GM19099 (cell line): ENCODE measurements around the gene COPG2.

Source experiments
- POLR2A ChIP-seq: IDR thresholded peaks from 3 replicates; pipeline ENCODE4 v1.6.1; 2011; ENCODE audit warnings: low read depth; ENCODE audit not compliant: insufficient read length; ENCODE audit errors: extremely low read depth

Gene COPG2

DNA sequence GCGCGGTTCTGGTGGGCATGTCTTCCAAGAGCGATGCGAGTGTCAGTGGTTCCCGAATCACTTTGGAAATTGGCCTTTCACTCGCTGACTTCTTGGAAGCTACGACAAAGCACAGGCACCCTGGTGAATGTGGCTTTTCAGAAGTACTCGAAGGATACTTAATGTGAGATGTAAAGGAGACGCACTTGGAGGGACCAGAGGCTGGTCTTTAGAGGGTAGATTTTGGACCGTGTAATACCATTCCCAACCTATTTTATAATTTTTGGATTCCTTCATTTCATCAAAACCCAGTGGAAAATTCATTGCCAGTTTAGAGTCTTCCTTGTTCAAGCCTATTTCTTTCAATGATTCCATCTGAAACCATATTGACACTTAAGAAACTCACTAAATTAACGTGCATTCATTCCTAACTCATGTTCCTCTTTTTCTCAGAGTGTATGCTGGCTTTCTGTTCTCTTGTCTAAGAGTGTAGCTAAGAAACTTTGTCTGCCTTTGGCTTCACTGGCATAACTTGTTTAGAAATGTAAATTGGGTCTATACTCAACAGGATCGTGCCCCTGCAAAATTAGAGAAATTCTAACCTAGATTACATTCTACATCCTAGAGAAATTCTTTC, 645 bp upstream of the COPG2 start:
- TF ChIP-seq POLR2A = no peak

DNA sequence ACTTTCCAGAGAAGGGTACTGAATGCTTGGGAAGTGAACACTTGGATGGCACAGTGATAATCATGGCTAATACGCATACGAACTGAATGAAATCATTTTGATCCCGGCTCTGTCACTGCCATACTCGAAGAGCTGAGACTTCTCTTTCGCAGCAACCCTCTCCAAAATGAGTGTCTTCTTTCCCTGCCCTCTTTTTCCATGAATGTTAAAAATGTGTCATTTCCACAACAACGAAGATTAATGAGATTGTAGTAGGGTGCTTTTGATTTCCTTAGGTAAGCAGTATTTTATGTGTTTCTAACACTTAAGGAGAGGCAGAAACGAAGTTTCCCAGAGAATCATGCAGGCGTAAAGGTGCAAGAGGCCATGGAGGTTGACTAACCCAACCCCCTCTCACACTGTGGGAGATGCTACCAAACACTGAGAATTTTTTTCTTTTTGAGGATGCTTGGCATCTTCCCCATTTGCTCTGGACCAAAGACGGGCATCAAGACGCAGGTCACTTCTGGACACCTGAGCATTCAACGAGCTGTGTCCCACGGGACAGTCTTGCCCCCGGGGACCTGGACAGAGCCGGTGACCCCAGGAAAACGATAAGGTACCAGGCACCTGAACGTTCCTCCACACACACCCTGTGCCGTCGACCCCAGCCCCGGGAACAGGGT, 823 bp downstream of the COPG2 start:
- TF ChIP-seq POLR2A = no peak

DNA sequence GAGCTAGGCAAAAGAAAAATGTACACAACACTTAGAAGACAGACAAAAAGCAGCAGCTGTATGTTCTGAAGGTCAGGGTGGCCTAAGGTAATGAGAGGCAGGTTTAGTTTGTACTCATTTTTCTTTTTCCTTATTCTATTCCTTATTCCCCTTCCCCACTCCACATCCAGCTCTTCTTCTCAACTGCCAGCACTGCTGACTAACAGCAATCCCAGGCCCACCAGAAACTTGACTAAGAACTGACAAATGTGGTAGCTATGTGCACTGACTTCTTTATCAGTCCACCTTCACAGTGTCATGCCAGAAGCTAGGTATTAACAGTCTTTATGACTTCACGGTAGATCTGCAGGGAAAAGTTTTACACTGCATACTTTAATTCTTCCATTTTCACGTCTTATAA, 6.1 kb downstream of the COPG2 start:
- TF ChIP-seq POLR2A = no peak

DNA sequence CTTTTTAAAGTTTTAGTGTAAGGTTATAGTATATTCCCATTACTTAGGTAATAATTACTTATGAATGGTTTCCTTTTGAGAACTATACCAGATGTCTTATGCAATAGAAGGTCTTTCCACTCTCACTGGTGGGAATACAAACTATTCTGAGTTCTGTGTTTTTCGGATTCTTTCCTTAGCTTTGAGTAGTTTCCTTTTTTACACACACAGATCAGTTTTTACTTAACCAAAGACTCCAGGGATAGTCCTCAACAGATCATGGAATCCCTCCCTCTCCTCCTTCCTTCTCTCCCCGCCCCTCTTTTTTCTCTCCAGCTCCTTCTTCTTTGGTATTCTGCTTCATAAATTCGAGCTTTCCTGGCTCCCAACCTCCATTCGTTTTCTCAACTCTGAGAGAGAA, 13.3 kb downstream of the COPG2 start:
- TF ChIP-seq POLR2A = no peak

DNA sequence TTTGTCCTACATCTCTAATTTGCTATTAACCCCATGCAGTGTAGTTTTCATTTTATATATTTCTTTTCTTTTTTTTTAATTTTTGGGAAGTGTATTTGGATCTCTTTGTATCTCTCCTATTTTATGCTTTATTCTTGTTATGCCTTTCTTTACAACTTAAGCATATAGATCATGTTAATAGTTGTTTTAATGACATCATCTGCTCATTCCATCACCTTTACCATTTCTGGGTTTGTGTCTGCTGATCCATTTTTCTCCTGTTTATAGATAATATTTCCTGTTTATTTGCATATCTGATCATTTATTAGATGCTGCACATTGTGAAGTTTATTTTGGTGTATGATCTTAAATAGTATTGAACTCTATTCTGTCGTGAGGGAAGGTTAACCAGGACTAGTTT, 13.7 kb downstream of the COPG2 start:
- TF ChIP-seq POLR2A = no peak

DNA sequence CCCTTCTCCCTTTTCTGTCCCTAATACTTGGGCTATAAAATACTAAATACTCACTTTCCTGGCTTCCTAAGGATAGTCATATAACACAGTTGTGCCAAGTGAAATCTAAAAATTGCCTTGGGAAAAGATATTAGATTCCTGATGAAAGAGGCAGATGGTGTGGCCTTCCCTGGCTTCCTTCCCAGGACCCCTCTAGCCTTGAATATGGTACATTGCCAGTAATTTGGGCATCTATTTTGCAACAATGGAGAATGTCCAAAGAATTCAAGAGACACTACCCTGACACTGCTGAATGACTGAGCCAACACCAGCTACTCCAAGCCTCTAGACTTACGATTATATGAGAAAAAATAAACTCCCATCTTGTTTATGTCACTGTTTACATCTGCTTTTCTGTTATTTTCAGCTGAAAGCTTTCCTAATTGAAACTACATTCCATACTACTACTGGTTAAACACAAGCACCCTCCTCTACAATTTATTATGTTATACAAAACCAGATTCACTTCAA, 17.9 kb downstream of the COPG2 start:
- no peak for TF ChIP-seq POLR2A

DNA sequence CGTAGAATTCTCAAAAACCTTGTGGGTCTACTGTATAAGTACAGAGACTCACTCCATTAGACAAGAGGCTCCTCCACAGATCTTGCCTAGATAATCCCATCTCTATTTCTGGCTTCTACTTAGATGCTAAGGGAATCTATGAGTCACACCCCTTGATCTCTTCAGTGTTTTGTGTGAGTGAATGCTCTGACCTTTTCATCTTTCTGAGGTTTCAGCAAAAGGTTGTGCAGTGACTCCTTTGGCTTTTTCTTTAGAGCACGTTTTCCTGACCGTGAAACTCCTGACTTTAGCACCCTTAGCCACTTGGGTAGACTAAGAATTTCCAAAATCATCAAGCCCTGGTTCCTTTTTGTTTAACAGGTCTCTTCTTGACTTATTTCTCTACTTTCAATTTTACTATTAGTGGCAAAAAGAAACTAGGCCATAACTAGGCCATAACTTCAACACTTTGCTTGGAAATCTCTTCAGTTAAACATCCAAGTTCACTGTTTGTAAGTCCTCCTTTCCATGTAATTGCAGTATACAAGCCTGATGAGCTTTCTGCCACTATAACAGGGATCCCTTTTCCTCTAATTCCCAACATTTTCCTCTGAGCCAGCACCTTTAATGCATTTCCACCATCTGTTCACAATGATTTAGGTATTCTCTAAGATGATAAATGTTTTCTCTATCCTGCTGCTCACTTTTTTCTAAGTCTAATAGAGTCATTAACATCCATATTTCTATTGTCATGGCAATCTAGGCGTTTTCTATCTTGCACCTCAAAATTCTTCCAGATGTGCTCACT, 19.4 kb downstream of the COPG2 start:
- TF ChIP-seq POLR2A = no peak

DNA sequence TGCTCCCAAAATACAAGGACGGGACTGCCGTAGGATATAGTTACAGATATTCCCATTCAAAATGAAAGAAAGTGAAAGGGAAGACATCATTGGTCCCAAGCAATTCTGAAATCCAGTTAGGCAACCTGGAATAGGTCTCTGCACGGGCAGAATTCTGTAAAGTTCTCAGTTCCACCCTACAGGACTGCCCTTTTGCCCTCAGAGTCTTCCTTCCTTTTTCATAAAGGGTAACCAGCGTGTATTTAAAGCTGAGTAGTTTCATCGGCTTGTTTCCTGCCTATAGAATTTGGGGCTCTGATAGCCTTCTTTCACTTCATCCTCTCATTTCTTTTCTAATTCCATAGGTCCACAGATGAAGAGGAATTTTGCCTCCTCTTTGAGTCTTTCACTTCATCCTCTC, 20.0 kb downstream of the COPG2 start:
- no peak for TF ChIP-seq POLR2A

DNA sequence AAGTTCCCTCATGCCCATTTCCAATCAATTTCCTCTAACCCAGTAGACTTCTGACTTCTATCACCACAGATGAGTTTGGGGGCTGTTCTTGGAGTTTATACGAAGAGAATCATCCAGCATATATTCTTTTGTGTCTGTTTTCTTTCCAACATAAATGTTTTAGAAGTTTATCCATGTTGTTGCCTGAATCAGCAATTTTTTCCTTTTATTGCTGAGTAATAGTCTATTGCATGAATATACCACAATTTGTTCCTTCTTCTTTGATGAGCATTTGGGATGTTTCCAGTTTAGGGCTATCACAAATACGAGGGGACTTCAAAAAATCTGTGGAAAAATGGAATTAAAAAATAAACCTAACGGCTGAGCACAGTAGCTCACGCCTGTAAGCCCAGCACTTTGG, 26.2 kb downstream of the COPG2 start:
- TF ChIP-seq POLR2A = no peak

DNA sequence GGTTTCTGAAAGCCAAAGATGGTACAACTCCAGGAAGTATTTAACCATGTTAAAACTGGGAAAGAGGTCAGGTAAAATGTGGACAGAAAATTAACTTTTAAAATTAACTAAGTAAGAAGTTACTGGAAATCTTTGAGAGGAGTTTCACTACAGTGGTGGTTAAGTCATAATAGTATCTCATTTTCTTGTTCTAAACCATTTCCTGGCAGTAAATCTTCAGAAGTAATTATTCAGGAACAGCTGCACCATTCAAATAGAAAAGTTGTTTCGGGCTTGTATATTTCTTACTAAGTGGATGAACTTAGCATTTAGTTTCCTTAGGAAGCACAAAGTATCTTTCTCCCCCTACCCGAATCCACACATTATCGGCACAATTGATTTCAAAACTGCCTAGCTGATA, 27.1 kb downstream of the COPG2 start:
- no peak for TF ChIP-seq POLR2A

DNA sequence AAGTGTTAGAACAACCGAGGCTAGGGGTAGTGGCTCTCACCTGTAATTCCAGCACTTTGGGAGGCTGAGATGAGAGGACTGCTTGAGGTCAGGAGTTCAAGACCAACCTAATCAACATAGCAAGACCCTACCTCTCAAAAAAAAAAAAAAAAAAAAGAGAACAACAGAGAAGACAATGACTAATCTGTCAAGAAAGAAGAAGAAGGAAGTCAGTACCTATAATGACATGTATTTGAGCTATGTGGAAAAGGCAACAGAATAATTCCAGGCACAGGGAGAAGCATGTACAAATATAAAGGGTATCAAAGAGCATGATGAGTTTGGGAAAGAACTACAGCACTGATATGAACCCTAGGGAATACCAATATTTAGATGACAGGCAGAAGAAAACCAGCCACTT, 27.5 kb downstream of the COPG2 start:
- TF ChIP-seq POLR2A = no peak

DNA sequence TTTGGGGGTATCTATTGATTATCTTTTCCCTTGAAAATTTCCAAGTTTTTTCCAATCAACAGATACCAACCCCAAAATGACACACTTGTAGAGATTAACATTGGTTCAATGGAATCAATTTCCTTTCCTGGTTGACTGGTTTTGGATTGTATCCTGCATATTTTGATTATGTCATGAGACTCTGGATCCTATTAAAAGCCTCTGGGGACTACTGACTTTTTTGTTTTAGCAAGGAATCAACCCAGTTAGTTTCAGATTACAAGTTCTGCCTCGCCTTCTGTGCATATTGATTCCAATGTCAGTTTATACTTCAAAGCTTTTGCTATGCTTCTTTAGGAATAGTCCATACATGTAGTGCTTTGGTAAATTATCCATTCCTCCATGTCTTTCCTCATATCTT, 29.2 kb downstream of the COPG2 start:
- TF ChIP-seq POLR2A = no peak

DNA sequence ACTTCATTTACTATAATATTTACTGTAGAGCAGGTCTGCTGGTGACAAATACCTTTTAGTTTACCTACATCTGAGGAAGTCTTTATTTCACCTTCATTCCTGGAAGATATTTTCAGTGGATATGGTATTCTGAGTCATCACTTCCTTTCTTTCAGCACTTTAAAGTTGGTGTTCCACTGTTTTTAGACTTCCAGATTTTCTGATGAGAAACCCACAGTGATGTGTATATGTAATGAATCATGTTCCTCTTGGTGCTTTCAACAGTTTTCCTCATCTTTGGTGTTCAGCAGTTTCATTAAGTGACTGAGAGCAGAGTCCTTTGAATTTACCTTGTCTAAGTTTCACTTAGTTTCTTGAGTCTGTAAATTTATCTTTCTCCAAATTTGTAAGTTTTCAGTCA, 36.4 kb downstream of the COPG2 start:
- no peak for TF ChIP-seq POLR2A

DNA sequence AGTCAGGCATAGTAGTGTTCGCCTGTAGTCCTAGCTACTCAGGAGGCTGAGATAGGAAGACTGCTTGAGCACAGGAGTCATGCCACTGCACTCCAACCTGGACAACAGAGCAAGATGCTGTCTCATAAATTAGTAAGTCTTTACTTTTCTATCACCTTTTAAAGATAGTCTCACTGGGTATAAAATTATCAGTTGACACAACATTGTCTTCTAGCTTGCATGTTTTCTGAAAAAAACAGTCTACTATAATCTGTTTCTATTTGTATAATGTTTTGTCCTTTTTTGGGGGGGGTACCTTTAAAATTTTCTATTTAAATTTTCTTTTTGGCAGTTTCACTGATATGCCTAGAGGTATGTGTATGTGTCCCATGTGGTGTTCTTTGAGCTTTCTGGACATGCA, 39.6 kb downstream of the COPG2 start:
- TF ChIP-seq POLR2A = no peak

DNA sequence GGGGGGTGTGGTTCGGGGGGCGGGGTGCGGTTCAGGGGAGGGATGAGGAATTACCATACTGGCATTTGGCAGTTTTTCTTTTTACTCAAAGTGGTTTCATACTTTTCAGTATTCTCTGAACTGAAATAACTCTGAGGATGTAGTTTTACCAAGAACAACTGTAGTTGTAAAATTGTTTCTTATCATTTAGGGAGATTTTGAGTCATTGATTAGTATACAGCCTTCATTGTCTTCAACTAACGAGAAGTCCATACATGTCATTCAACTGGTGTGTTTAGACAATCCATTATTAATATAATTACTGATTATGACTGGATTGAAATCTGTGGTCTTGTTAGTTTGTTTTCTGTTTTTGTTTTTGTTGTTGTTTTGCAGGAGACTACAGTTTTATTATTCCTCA, 40.8 kb downstream of the COPG2 start:
- no peak for TF ChIP-seq POLR2A

DNA sequence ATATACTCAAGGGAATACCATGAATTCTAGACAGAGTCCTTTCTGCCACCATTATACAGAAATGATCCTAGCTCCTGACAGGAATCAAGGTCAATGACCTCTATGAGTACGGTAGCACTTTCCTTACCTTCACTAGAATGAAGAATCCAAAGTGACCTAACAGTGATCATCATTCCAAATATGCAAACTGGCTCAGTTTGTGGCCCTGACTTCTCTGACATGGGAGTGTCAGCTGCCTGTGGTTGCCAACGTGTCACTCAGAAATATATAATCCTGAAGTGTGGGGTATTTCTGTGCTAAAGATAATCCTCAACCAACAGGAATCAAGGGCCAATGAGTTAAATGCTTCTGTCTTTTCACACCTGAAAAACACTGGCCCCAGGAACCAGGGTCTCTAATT, 45.7 kb downstream of the COPG2 start:
- no peak for TF ChIP-seq POLR2A
